IPS-NIHi7 (cell line): ENCODE measurements around the gene FBXL16.
A peak's percentile ranks its signal among the peaks of the same experiment; 100 is the strongest.
"Not testable (repeated sequence)": the region's sequence is repeated elsewhere in the genome, so short reads cannot be mapped to it uniquely, and the experiment has no call there.

Experiments
- DNase-seq: peaks from one replicate; pipeline ENCODE4 v3.0.0; 2012; ENCODE audit warnings: mixed read lengths; ENCODE audit errors: extremely low spot score

The FBXL16 gene

GRCh38 chr16:705431-706188 lies at the start of gene FBXL16:
Gene FBXL16 (minus strand): TSS chr16:705801. CDS start chr16:697405, 8,396 bp downstream.
- DNase-seq: peak; percentile 71

GRCh38 chr16:754656-755055 lies 49.1 kb upstream of the FBXL16 start:
- DNase-seq: no peak

- not testable (repeated sequence) for DNase-seq
These were observed 48.6 kb upstream of the FBXL16 start for GRCh38 chr16:754121-754607.

- DNase-seq: peak; percentile 33
These were observed 46.4 kb upstream of the FBXL16 start for GRCh38 chr16:752007-752312.

- no peak for DNase-seq
These were observed 45.8 kb upstream of the FBXL16 start for GRCh38 chr16:751152-752006.

- DNase-seq: no peak
These were observed 44.9 kb upstream of the FBXL16 start for GRCh38 chr16:750485-750884.

GRCh38 chr16:749010-749409 lies 43.4 kb upstream of the FBXL16 start:
- no peak for DNase-seq

GRCh38 chr16:747978-748746 lies 42.6 kb upstream of the FBXL16 start:
- DNase-seq: no peak

GRCh38 chr16:746637-747036 lies 41.0 kb upstream of the FBXL16 start:
- no peak for DNase-seq

GRCh38 chr16:745739-746138 lies 40.1 kb upstream of the FBXL16 start:
- DNase-seq: peak; percentile 95

- DNase-seq: no peak
These were observed 38.3 kb upstream of the FBXL16 start for GRCh38 chr16:743794-744500.

- not testable (repeated sequence) for DNase-seq
These were observed 37.3 kb upstream of the FBXL16 start for GRCh38 chr16:742894-743293.

- no peak for DNase-seq
These were observed 36.5 kb upstream of the FBXL16 start for GRCh38 chr16:741986-742629.

GRCh38 chr16:740764-741505 lies 35.3 kb upstream of the FBXL16 start, which contains the start of gene CIAO3:
Gene CIAO3 (minus strand): TSS chr16:740997. CDS start chr16:740985, 12 bp downstream.
- peak; percentile 96 for DNase-seq

- DNase-seq: no peak
These were observed 34.8 kb upstream of the FBXL16 start for GRCh38 chr16:740459-740763.

- no peak for DNase-seq
These were observed 34.2 kb upstream of the FBXL16 start for GRCh38 chr16:739560-740458.

- no peak for DNase-seq
These were observed 31.4 kb upstream of the FBXL16 start for GRCh38 chr16:736936-737481.

- no peak for DNase-seq
These were observed 30.4 kb upstream of the FBXL16 start for GRCh38 chr16:735982-736453.
